Uterus (tissue), 2 donors: ENCODE data around the gene BACH2.

ENCODE experiments used
- POLR2A ChIP-seq, 2 donors: fragments of 450-650 bp; IDR thresholded peaks; one replicate each; pipeline ENCODE4 v1.6.1; 2016; ENCODE audit warnings: antibody characterized with exemption in 2 of 2, mild to moderate bottlenecking in 1 of 2, moderate library complexity in 1 of 2
- TF ChIP-seq, protein P1 (sequence below), 4 experiments: fragments of 200-600 bp in 2 of 4; fragments of 450-650 bp in 2 of 4; sonication (generic) in 2 of 4; IDR thresholded peaks; one replicate each; pipeline ENCODE4 v1.5.1; 2016 to 2019; ENCODE audit warnings: antibody characterized with exemption in 4 of 4, mild to moderate bottlenecking in 2 of 4, moderate library complexity in 1 of 4

DNA sequence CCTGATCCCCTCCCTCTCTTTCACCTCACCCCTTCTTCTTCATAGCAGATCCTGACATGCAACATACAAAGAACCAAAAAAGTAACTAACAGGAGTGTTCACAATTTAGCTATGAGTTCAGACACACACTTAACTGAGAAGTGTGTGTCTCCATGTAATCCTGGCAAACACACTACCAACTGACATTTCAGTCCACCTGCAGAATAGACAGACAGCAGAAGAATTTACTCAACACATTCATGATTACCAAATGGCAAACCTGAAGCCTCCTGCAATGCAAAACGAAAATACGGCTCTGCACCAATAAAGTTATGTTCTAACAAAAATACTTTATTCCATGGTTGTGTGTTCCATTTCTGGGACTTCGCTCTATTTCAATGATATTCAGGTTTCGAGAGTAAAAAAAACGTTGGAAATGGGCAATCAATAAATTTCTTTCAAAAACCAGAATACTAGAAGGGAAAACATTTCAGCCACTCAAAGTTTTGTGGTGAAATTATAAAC, 2.6 kb downstream of the BACH2 start:
- TF ChIP-seq, protein P1, sequence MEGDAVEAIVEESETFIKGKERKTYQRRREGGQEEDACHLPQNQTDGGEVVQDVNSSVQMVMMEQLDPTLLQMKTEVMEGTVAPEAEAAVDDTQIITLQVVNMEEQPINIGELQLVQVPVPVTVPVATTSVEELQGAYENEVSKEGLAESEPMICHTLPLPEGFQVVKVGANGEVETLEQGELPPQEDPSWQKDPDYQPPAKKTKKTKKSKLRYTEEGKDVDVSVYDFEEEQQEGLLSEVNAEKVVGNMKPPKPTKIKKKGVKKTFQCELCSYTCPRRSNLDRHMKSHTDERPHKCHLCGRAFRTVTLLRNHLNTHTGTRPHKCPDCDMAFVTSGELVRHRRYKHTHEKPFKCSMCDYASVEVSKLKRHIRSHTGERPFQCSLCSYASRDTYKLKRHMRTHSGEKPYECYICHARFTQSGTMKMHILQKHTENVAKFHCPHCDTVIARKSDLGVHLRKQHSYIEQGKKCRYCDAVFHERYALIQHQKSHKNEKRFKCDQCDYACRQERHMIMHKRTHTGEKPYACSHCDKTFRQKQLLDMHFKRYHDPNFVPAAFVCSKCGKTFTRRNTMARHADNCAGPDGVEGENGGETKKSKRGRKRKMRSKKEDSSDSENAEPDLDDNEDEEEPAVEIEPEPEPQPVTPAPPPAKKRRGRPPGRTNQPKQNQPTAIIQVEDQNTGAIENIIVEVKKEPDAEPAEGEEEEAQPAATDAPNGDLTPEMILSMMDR (IDR thresholded peaks at IDR 0.05): no peak
- TF ChIP-seq POLR2A (IDR thresholded peaks at IDR 0.05): no peak
